ENCODE measurements around the gene RGS9BP.
A peak's percentile ranks its signal among the peaks of the same experiment; 100 is the strongest.
"Not testable (repeated sequence)": the region's sequence is repeated elsewhere in the genome, so short reads cannot be mapped to it uniquely, and the experiment has no call there.

The RGS9BP gene

DNA sequence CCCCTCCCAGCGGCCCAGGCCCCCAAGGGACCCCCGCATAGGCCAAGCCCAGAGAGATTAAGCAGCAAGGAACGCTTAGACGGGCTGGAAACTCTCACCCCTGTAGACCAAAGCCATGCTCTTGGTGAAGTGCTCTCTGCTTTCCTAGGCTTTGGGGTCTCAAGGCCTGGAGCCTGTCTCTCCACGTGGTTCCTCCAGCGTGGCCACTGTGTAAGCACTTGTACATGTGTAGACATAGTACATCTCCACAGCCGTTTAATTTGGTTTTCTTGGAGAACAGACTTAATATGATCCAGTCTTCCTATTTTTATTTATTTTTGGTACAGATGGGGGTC is 17.0 kb downstream of the RGS9BP start:
- Histone ChIP-seq H3K4me2 (ENCODE audit: low read length) (peak overlapping the region; percentile 89), H3K4me3 (ENCODE audit: low read depth, low read length, poor library complexity, severe bottlenecking) (peak overlapping the region; percentile 72), H2AFZ (ENCODE audit: low read length) (no peak overlapping the region), H3F3A (ENCODE audit: insufficient read depth, low read length) (no peaks in the 10 kb centered on the region; the same call in 1 of the 2 replicates), H4K20me1 (ENCODE audit: insufficient read depth, low read length) (no peaks in the 10 kb centered on the region), H3K4me1 (ENCODE audit: insufficient read depth, low read length, severe bottlenecking) (peaks cover 47% of the 10 kb centered on the region), H3K79me2 (ENCODE audit: insufficient read depth, low read length) (peaks cover 15% of the 10 kb centered on the region), H3K36me3 (ENCODE audit: insufficient read depth, low read length) (peaks cover 45% of the 10 kb centered on the region), H3K9ac (ENCODE audit: low read length) (peak overlapping the region; percentile 88), H3K27me3 (ENCODE audit: insufficient read depth, low read length) (no peaks in the 10 kb centered on the region), H3K9me3 (ENCODE audit: low read length) (no peaks in the 10 kb centered on the region), H3K27ac (ENCODE audit: low read depth, low read length, poor library complexity, severe bottlenecking) (peak overlapping the region; percentile 50), H3K9me2 (ENCODE audit: low read depth, low read length) (no peaks in the 10 kb centered on the region)
- TF ChIP-seq EZH2 (IDR thresholded peaks at IDR 0.05; ENCODE audit: borderline replicate concordance, low read length) (no peak), CTCF (IDR thresholded peaks at IDR 0.05; ENCODE audit: low read length) (no peak)

DNA sequence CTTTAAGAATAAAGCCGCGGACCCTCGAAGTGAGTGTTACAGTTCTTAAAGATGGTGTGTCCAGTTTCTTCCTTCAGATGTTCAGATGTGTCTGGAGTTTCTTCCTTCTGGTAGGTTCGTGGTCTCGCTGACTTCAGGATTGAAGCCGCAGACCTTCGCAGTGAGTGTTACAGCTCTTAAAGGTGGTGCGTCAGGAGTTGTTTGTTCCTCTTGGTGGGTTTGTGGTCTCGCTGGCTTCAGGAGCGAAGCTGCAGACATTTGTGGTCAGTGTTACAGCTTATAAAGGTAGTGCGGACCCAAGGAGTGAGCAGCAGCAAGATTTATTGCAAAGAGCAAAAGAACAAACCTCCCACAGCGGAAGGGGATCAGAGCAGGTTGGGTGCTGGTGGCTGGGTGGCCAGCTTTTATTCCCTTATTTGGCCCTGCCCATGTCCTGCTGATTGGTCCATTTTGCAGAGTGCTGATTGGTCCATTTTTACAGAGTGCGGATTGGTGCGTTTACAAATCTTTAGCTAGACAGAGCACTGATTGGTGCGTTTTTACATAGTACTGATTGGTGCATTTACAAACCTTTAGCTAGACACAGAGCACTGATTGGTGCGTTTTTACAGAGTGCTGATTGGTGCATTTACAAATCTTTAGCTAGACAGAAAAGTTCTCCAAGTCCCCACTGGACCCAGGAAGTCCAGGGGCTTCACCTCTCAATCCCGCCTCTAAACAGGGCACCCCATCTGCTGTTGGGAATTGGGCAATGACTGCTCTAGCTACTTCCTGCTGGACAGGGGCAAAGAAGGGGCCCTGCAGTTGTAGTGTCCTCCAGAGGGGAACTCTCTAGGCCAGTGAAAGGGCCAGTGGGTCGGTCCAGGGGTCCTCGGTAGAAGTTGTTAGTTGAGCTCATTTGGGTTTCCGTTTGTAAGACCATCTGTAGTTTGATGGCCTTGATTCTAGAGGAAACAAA is 17.8 kb downstream of the RGS9BP start:
- Histone ChIP-seq H3K36me3 (ENCODE audit: insufficient read depth, low read length) (peaks cover 53% of the 10 kb centered on the region), H3K79me2 (ENCODE audit: insufficient read depth, low read length) (peaks cover 15% of the 10 kb centered on the region), H3K4me1 (ENCODE audit: insufficient read depth, low read length, severe bottlenecking) (peaks cover 47% of the 10 kb centered on the region), H3K4me3 (ENCODE audit: low read depth, low read length, poor library complexity, severe bottlenecking) (peak overlapping the region; percentile 72), H3K9ac (ENCODE audit: low read length) (peak overlapping the region; percentile 88; the same call in 1 of the 2 replicates), H3K4me2 (ENCODE audit: low read length) (peak overlapping the region; percentile 89)
- not testable (repeated sequence) for H3K27me3 ChIP-seq (ENCODE audit: insufficient read depth, low read length); H4K20me1 ChIP-seq (ENCODE audit: insufficient read depth, low read length); H3K27ac ChIP-seq (ENCODE audit: low read depth, low read length, poor library complexity, severe bottlenecking); H3F3A ChIP-seq (ENCODE audit: insufficient read depth, low read length); H2AFZ ChIP-seq (ENCODE audit: low read length); H3K9me3 ChIP-seq (ENCODE audit: low read length); H3K9me2 ChIP-seq (ENCODE audit: low read depth, low read length)

- H3F3A ChIP-seq (ENCODE audit: insufficient read depth, low read length); H3K9me3 ChIP-seq (ENCODE audit: low read length); H2AFZ ChIP-seq (ENCODE audit: low read length); H3K27me3 ChIP-seq (ENCODE audit: insufficient read depth, low read length); H3K9me2 ChIP-seq (ENCODE audit: low read depth, low read length); H4K20me1 ChIP-seq (ENCODE audit: insufficient read depth, low read length): not testable (repeated sequence)
- Histone ChIP-seq H3K27ac (ENCODE audit: low read depth, low read length, poor library complexity, severe bottlenecking) (peak overlapping the region; percentile 10), H3K36me3 (ENCODE audit: insufficient read depth, low read length) (peaks cover 62% of the 10 kb centered on the region), H3K9ac (ENCODE audit: low read length) (peak overlapping the region; percentile 34; the same call in 1 of the 2 replicates), H3K79me2 (ENCODE audit: insufficient read depth, low read length) (peaks cover 15% of the 10 kb centered on the region), H3K4me2 (ENCODE audit: low read length) (peak overlapping the region; percentile 89), H3K4me3 (ENCODE audit: low read depth, low read length, poor library complexity, severe bottlenecking) (peak overlapping the region; percentile 72), H3K4me1 (ENCODE audit: insufficient read depth, low read length, severe bottlenecking) (peaks cover 47% of the 10 kb centered on the region)
Observed at GRCh38 chr19:32694316-32694715, 18.7 kb downstream of the RGS9BP start.

GRCh38 chr19:32694851-32695250 is 19.2 kb downstream of the RGS9BP start:
- H3F3A ChIP-seq (ENCODE audit: insufficient read depth, low read length); H3K27me3 ChIP-seq (ENCODE audit: insufficient read depth, low read length); H3K27ac ChIP-seq (ENCODE audit: low read depth, low read length, poor library complexity, severe bottlenecking); H3K9ac ChIP-seq (ENCODE audit: low read length); H2AFZ ChIP-seq (ENCODE audit: low read length); H3K9me2 ChIP-seq (ENCODE audit: low read depth, low read length); H3K9me3 ChIP-seq (ENCODE audit: low read length); H4K20me1 ChIP-seq (ENCODE audit: insufficient read depth, low read length): not testable (repeated sequence)
- Histone ChIP-seq H3K4me3 (ENCODE audit: low read depth, low read length, poor library complexity, severe bottlenecking) (peak overlapping the region; percentile 72), H3K4me2 (ENCODE audit: low read length) (peak overlapping the region; percentile 89), H3K36me3 (ENCODE audit: insufficient read depth, low read length) (peaks cover 67% of the 10 kb centered on the region), H3K79me2 (ENCODE audit: insufficient read depth, low read length) (peaks cover 15% of the 10 kb centered on the region), H3K4me1 (ENCODE audit: insufficient read depth, low read length, severe bottlenecking) (peaks cover 43% of the 10 kb centered on the region)

DNA sequence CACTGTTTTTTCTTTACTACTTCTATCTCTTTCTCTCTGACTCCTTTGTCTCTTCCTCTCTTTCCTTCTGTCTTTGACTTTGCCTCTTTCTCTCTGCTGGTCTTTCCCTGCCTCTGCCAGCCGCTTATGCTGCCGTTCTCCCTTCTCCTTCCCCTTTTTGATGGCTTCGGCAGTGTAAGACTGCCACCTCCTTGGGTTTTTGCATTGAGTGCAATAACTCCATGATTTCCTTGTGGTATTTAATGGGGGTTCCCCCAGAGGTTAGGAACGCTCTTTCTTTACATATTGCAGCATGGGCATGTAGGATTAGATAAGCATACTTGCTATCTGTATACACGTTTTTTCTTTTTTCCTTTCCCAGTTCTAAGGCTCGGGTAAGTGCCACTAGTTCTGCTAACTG is 19.9 kb downstream of the RGS9BP start:
- not testable (repeated sequence) for H3K9me2 ChIP-seq (ENCODE audit: low read depth, low read length); H3K27ac ChIP-seq (ENCODE audit: low read depth, low read length, poor library complexity, severe bottlenecking); H3K4me3 ChIP-seq (ENCODE audit: low read depth, low read length, poor library complexity, severe bottlenecking); H3K27me3 ChIP-seq (ENCODE audit: insufficient read depth, low read length); H2AFZ ChIP-seq (ENCODE audit: low read length); H3K4me2 ChIP-seq (ENCODE audit: low read length); H3K9me3 ChIP-seq (ENCODE audit: low read length); H3K9ac ChIP-seq (ENCODE audit: low read length); H3F3A ChIP-seq (ENCODE audit: insufficient read depth, low read length); H4K20me1 ChIP-seq (ENCODE audit: insufficient read depth, low read length)
- H3K36me3 ChIP-seq (ENCODE audit: insufficient read depth, low read length) = peaks cover 73% of the 10 kb centered on the region
- H3K79me2 ChIP-seq (ENCODE audit: insufficient read depth, low read length) = peaks cover 15% of the 10 kb centered on the region
- H3K4me1 ChIP-seq (ENCODE audit: insufficient read depth, low read length, severe bottlenecking) = peaks cover 36% of the 10 kb centered on the region

DNA sequence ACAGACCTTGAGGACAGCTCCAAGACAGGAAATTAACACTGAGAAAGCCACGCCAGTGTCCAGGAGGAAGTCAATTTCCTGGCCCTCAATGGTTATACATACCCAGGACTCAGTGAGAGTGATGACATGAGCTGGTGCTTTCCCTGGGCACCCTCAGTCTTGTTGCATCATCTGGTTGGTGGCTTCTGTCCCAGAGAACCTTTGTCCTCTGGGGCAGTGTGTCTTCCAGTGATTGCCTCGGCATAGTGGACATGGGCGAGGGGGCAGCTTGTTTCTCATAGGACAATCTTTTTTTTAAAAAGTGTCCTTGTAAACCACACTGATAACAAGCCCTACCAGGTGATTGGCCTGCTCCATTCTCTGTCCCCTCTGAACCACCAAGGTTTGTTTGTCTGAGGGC is 21.1 kb downstream of the RGS9BP start:
- not testable (repeated sequence) for H3F3A ChIP-seq (ENCODE audit: insufficient read depth, low read length); H3K4me3 ChIP-seq (ENCODE audit: low read depth, low read length, poor library complexity, severe bottlenecking); H3K9ac ChIP-seq (ENCODE audit: low read length); H2AFZ ChIP-seq (ENCODE audit: low read length); H3K9me2 ChIP-seq (ENCODE audit: low read depth, low read length); H4K20me1 ChIP-seq (ENCODE audit: insufficient read depth, low read length); H3K27ac ChIP-seq (ENCODE audit: low read depth, low read length, poor library complexity, severe bottlenecking); H3K4me2 ChIP-seq (ENCODE audit: low read length); H3K9me3 ChIP-seq (ENCODE audit: low read length); H3K27me3 ChIP-seq (ENCODE audit: insufficient read depth, low read length)
- Histone ChIP-seq H3K36me3 (ENCODE audit: insufficient read depth, low read length) (peaks cover 86% of the 10 kb centered on the region), H3K4me1 (ENCODE audit: insufficient read depth, low read length, severe bottlenecking) (peaks cover 26% of the 10 kb centered on the region), H3K79me2 (ENCODE audit: insufficient read depth, low read length) (peaks cover 19% of the 10 kb centered on the region)
